Body of pancreas (tissue), 4 donors: ENCODE results near the gene ACRBP.

Experiments
- POLR2A ChIP-seq, 3 donors: fragments of 450-650 bp; IDR thresholded peaks; one replicate each; pipeline ENCODE4 v1.6.1; 2016; ENCODE audit warnings: antibody characterized with exemption in 3 of 3, mild to moderate bottlenecking in 2 of 3
- TF ChIP-seq, protein P1 (sequence below), 7 experiments: fragments of 450-650 bp in 4 of 7; fragments of 200-600 bp in 3 of 7; sonication (generic) in 3 of 7; IDR thresholded peaks; one replicate each; pipeline ENCODE4 v1.5.1; 2016 to 2019; ENCODE audit warnings: antibody characterized with exemption in 7 of 7

DNA sequence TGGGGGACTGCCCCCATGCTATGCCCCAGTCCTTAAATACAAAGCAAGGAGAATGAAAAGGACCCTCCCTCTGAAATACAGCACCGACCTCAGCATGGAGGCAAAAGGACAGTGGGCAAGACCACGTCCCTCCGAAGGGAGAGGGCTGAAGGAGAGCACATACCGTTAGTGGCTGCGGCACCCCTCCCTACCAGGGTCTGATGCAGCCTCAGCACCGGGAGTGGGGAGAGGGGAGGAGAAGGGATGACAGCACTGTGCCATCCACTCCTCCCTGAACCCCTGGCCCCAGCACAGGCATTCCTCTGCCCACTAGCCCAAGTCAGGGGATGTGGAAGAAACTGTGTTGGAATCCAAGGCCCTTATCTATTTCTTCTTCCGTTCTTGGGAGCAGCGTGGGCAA lies 3.6 kb upstream of the ACRBP start:
- TF ChIP-seq, protein P1, sequence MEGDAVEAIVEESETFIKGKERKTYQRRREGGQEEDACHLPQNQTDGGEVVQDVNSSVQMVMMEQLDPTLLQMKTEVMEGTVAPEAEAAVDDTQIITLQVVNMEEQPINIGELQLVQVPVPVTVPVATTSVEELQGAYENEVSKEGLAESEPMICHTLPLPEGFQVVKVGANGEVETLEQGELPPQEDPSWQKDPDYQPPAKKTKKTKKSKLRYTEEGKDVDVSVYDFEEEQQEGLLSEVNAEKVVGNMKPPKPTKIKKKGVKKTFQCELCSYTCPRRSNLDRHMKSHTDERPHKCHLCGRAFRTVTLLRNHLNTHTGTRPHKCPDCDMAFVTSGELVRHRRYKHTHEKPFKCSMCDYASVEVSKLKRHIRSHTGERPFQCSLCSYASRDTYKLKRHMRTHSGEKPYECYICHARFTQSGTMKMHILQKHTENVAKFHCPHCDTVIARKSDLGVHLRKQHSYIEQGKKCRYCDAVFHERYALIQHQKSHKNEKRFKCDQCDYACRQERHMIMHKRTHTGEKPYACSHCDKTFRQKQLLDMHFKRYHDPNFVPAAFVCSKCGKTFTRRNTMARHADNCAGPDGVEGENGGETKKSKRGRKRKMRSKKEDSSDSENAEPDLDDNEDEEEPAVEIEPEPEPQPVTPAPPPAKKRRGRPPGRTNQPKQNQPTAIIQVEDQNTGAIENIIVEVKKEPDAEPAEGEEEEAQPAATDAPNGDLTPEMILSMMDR (IDR thresholded peaks at IDR 0.05): no peak
- TF ChIP-seq POLR2A (IDR thresholded peaks at IDR 0.05): no peak
